Measurements from ENCODE around the gene PEF1.

The PEF1 gene

DNA sequence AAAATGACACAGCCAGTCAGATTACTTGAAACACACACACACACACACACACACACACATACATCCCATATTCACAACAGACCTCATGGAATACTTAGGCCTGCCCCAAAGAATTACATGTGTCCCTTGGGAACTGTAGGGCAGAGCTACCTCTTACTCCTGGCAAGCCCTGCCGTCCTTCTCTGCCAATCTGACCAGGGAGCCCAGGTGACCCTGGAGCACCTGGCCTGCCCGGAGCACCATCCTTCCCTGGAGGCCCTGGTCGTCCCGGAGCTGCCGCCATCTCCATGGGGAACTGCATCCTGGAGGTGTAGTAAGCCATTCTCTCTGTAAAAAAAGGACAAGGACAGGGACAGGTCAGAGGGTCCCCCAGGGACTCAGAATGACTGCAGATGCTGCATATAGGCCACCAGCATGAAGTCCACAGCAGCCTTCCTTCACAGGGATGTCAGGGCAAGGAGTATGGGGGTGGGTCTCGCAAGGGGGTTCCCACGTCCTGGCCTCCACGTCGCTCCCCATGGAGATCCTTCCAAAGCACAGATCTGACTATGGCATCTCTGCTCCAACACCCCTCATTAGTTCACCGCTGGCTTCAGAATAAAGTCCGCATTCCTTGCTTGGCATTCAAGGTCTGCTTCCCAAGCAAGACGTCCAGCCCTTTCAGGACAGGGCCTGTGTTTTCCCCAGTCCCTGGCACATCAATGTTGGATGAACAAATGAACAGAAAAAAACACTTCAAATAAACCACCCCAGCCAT is 9.2 kb upstream of the PEF1 start:
- DNase-seq (ENCODE audit: low read depth, low spot score): no peak

DNA sequence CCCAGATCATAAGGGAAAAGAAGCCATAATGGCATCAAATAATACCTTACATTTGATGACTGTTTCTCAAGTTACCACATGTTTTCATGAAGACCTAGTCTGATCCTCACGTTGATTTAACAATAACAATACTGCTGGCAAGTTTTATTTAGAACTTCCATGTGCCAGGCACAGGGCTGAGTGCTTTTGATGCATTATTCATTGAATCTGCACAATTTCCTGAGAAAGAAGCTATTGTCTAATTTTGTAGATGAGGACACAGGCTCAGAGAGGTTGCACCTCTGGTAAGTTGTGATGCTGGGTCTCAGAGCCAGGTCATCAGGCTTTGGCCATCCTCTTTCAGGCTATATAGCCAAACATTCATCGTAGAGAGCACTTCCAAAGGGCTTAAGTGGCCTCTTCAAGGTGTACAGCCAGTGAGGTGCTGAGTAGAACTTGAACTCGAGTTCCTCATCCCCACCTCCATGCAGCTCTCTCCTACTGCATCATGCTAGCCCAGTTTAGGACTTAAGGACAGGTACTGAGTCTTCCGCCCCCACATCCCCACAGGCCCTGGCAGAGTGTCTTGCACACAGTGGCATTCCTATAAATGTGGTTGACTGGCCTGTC is 8.3 kb upstream of the PEF1 start:
- DNase-seq (ENCODE audit: low read depth, low spot score): no peak

GRCh38 chr1:31651766-31652165 is 7.1 kb upstream of the PEF1 start:
- DNase-seq (ENCODE audit: low read depth, low spot score): no peak

GRCh38 chr1:31651089-31651420 is 6.4 kb upstream of the PEF1 start:
- no peak for DNase-seq (ENCODE audit: low read depth, low spot score)

DNA sequence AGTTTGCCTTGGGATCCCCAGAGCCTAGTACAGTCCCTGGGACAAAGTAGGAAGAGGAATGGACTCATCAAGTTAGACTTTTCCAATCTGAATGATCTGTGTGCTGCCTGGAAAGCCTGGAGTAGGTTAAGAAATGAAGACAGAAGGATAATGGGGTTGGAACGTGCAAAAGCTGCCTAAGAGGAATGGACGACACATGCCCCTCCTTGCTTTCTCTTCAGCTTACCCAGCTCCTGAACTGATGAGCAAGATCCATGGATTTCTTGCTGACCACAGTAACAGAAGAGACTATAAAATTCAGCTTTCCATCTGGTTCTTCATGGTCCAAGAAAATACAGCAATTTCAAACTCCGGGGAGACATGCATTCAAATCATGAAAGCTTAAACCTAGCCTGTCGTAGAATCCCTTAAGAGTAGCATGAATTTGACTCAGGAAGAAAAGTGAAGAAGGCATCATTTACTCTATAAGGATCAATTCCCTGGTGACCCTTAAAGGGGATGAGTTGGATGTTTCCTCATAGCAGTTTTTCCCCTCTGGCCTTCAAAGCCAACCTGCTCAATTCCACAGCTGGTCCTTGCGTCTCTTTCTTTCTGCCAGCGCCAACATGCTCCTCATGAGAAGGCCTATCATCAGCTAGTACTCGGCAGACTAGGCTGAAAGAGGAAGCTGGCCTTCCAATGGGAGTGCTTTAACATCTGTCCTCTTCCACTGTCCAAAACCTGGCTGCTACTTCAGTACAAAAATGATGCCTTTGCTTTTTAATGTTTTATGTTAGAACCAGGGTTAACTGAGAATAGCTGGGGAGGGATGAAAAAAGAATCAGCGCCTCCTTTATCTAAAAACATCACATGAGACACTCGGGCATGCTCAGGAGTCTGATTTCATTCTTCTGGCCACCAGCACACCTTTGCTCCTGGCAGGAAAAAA is 5.7 kb upstream of the PEF1 start:
- DNase-seq (ENCODE audit: low read depth, low spot score): no peak

GRCh38 chr1:31648641-31649357 is 4.1 kb upstream of the PEF1 start:
- no peak for DNase-seq (ENCODE audit: low read depth, low spot score)

GRCh38 chr1:31648190-31648589 is 3.5 kb upstream of the PEF1 start:
- no peak for DNase-seq (ENCODE audit: low read depth, low spot score)

- no peak for DNase-seq (ENCODE audit: low read depth, low spot score)
Observed at GRCh38 chr1:31647106-31647505, 2.4 kb upstream of the PEF1 start.

DNA sequence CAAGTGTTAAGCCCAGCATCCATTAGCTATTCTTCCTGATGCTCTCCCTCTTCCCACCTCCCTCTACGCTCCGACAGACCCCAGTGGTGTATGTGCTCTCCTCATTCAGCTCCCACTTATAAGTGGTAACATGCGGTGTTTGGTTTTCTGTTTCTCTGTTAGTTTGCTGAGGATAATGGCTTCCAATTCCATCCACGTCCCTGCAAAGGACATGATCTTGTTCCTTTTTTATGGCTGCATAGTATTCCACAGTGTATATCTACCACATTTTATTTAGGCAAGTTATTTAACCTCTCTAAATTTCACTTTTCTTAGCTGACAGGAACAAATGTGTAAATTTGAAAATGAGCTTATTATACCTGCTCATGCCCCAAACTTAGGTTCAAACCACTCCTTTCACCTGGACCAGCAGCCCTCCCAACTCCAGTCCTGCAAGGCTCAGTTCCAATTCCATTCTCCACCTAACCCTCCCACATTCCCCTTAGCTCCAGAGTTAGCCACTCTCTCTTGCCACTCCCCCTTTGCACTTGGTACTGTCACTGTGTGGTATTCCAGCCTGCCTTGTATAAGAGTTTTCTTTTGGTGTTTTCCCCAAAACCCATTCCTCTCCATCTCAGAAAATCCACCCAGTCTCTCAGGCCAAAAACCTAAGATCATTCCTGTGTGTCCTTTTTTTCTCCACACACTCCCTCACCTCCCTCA is 1.7 kb upstream of the PEF1 start:
- no peak for DNase-seq (ENCODE audit: low read depth, low spot score)

- no peak for DNase-seq (ENCODE audit: low read depth, low spot score)
Observed at GRCh38 chr1:31645274-31645568, 545 bp upstream of the PEF1 start.

GRCh38 chr1:31643976-31644559 is 608 bp downstream of the PEF1 start:
- no peak for DNase-seq (ENCODE audit: low read depth, low spot score)

DNA sequence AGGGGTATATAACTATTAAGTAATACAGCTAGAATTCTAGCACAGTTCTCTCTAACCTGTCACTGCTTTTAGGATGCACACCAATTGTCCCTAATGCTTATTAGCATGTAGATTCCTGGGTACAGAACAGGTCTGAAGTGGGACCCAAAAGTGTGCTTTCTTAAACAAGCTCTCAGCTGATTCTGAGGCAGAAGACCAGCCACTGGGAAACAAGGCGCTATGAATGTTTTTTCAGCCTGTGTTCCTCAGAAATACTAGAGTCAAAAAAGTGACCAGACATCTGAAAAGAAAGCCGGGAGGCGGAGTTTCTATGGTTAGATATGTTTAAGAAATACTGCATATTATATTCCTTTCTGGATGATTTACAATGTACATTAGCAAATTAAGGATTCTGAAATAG is 1.8 kb downstream of the PEF1 start:
- DNase-seq (ENCODE audit: low read depth, low spot score): no peak

GRCh38 chr1:31642366-31642765 is 2.3 kb downstream of the PEF1 start:
- DNase-seq (ENCODE audit: low read depth, low spot score): no peak

- no peak for DNase-seq (ENCODE audit: low read depth, low spot score)
Observed at GRCh38 chr1:31640964-31641363, 3.7 kb downstream of the PEF1 start.

DNA sequence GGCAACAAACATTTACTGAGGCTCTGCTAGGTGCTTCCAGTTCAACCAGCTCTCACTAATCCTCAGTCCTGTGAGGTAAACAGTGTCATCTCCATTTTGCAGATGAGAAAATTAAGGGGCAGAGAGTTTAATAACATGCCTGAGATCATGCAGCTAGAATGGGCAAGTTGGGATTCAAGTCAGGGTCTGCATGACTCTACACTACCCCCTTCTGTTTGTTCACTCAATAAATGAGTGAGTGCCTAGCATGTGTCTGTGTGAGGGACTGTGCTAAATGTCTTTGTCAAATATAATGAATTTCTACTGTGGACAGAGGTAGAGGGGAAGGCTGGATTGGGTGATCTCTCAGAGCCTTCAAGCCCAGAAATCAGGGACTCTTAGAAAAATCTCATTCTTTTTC is 4.5 kb downstream of the PEF1 start:
- no peak for DNase-seq (ENCODE audit: low read depth, low spot score)

DNA sequence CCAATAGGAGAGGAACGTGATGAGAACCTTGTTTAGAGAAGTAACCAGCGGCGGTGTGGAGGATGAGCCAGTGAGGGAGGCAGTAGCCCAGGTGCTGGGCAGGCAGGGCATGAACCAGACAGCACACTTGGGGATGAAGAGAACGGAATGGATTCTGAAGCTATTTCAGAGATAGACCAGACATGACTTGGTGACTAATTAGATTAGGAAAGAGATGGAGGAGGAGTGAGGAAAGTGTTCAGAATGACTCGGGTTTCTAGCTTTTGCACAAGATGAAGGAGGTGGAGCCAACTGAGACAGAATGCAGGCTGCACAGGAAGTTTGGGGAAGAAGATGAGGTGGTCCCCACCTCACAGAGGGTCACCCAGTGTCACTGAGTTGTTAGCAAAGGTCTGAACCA is 5.1 kb downstream of the PEF1 start:
- DNase-seq (ENCODE audit: low read depth, low spot score): no peak

GRCh38 chr1:31637915-31638673 is 6.6 kb downstream of the PEF1 start:
- no peak for DNase-seq (ENCODE audit: low read depth, low spot score)

- DNase-seq (ENCODE audit: low read depth, low spot score): no peak
Observed at GRCh38 chr1:31633117-31633516, 11.6 kb downstream of the PEF1 start.

DNA sequence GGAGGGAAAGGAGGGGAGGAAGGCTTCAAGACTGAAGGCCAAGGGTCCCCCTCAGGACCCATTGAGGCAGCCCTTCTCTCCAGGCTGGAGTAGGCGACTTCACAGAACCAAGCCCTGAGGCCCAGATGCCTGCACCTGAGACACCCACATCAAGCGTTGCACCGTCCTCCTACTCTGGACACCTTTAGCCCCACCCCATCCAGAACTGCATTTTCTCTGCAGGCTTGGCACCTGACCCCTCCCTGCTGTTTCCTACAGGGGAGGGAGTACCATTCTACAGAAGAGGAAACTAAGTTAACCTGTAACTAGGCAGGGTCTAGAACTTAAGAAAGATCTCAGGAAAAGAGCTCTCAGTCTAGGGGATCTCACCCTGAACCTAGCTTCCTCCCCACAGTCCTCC is 12.0 kb downstream of the PEF1 start:
- no peak for DNase-seq (ENCODE audit: low read depth, low spot score)

GRCh38 chr1:31628931-31629556 is 15.6 kb downstream of the PEF1 start:
- no peak for DNase-seq (ENCODE audit: low read depth, low spot score)

All from activated naive CD8-positive, alpha-beta T cell treated with anti-CD3 and anti-CD28 coated beads, Interleukin-2, amount 50 U/mL, for 16 hours (primary cell).